ENCODE results near the gene TCF4.

Gene TCF4

DNA sequence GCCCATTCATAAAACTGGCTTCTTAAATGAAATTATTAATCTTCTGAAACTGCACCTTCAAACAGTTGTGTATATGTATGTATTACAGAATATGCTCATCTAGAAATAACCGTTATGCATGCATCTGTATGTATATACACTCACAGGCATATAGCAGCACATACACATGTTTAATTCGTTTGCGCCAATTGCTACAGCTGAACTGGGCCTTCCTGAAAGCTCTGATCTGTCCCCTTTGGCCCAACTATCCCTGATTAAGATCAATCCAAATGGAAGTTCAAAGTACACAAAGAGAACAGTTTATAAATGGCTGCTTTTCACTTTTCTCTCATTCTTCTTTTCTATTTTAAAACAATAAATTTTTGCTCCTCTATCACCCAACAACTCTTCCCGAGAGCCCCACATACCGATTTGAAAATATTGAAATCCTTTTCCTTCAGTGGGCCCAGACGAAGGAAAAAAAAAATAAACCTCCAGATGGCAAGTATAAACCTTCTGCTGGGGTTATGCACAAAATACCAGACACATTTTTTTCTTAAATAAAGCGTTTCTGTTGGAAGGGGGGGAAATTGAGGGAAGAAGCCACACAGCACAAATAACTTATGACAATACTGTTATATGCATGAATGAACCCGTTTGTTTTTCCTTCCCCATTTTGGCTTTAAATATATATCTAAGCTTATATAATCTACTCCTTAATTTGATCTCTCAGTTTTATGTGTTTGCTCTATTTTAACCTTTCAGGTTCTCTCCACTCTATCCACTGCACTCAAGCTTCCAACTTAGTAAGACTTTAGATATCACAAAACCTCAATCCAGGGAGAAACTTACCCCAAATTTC, 267.3 kb downstream of the TCF4 start:
- Histone ChIP-seq H3K27me3 (ENCODE audit: control insufficient read depth, low read length) (no peaks in the 10 kb centered on the region), H3K9me2 (replicated peaks; ENCODE audit: control insufficient read depth, low read length) (no peaks in the 10 kb centered on the region), H3K9me3 (ENCODE audit: control insufficient read depth, insufficient read depth, low read length) (no peaks in the 10 kb centered on the region), H3K79me2 (ENCODE audit: control insufficient read depth, low read length) (peaks cover 99% of the 10 kb centered on the region), H3K4me2 (ENCODE audit: low read length) (peak overlapping the region; percentile 71), H4K20me1 (ENCODE audit: control insufficient read depth, insufficient read depth, low read depth, low read length) (peaks cover 21% of the 10 kb centered on the region), H3K4me1 (ENCODE audit: control insufficient read depth, low read length) (peaks cover 83% of the 10 kb centered on the region), H3F3A (ENCODE audit: control insufficient read depth, insufficient read depth) (peaks cover 30% of the 10 kb centered on the region), H3K4me3 (ENCODE audit: low read length) (peak overlapping the region; percentile 89), H3K27ac (ENCODE audit: low read depth, low read length) (peak overlapping the region; percentile 79), H3K36me3 (ENCODE audit: control insufficient read depth, low read length) (peaks cover 18% of the 10 kb centered on the region)
- no peak for TF ChIP-seq EZH2phosphoT487 (IDR thresholded peaks at IDR 0.05; ENCODE audit: borderline replicate concordance, low read length)
- TF ChIP-seq, protein P1, sequence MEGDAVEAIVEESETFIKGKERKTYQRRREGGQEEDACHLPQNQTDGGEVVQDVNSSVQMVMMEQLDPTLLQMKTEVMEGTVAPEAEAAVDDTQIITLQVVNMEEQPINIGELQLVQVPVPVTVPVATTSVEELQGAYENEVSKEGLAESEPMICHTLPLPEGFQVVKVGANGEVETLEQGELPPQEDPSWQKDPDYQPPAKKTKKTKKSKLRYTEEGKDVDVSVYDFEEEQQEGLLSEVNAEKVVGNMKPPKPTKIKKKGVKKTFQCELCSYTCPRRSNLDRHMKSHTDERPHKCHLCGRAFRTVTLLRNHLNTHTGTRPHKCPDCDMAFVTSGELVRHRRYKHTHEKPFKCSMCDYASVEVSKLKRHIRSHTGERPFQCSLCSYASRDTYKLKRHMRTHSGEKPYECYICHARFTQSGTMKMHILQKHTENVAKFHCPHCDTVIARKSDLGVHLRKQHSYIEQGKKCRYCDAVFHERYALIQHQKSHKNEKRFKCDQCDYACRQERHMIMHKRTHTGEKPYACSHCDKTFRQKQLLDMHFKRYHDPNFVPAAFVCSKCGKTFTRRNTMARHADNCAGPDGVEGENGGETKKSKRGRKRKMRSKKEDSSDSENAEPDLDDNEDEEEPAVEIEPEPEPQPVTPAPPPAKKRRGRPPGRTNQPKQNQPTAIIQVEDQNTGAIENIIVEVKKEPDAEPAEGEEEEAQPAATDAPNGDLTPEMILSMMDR (IDR thresholded peaks at IDR 0.05; ENCODE audit: low read depth, low read length, poor library complexity, severe bottlenecking) = no peak

DNA sequence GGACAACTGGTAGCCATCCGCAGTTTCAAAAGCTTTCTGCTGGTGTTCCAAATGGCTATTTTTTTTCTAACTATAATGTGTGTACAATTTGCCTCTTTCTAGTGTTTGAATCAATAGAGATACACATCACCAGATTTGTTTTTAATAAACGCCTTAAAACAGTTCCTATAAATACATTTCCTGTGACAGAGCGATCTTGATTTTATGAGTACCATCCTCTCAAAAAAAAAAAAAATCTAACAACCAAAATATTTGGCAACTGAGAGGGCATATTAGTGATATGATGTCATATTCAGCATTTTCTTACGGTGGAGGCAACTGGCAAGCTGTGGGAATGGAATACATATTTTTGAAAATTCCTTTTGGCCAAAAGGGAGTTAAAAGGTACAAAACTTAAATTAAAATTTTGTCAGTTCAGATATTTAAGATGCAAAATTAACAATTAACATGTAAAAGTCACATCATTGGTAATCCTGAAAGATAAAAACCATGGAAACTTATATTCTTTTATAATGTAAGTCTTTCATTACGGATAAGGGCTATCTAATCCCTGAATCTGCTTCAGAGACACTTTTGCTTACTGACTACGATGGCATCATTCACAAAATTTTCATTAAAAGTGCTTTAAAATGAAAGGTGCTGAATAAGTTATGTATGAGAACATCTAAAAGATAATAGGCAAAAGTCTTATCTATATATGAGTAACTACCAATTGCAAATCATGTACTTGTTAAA, 268.4 kb downstream of the TCF4 start:
- Histone ChIP-seq H4K20me1 (ENCODE audit: control insufficient read depth, insufficient read depth, low read depth, low read length) (peaks cover 21% of the 10 kb centered on the region), H3K4me3 (ENCODE audit: low read length) (peak overlapping the region; percentile 89), H3K4me1 (ENCODE audit: control insufficient read depth, low read length) (peaks cover 83% of the 10 kb centered on the region), H3F3A (ENCODE audit: control insufficient read depth, insufficient read depth) (peaks cover 25% of the 10 kb centered on the region), H3K36me3 (ENCODE audit: control insufficient read depth, low read length) (peaks cover 25% of the 10 kb centered on the region), H3K9me2 (replicated peaks; ENCODE audit: control insufficient read depth, low read length) (no peaks in the 10 kb centered on the region), H3K79me2 (ENCODE audit: control insufficient read depth, low read length) (peaks cover 99% of the 10 kb centered on the region), H3K27ac (ENCODE audit: low read depth, low read length) (peak overlapping the region; percentile 79), H3K27me3 (ENCODE audit: control insufficient read depth, low read length) (no peaks in the 10 kb centered on the region), H3K4me2 (ENCODE audit: low read length) (peak overlapping the region; percentile 71), H3K9me3 (ENCODE audit: control insufficient read depth, insufficient read depth, low read length) (no peaks in the 10 kb centered on the region)
- no peak for TF ChIP-seq EZH2phosphoT487 (IDR thresholded peaks at IDR 0.05; ENCODE audit: borderline replicate concordance, low read length)
- TF ChIP-seq, protein P1 (IDR thresholded peaks at IDR 0.05; ENCODE audit: low read depth, low read length, poor library complexity, severe bottlenecking) = no peak

DNA sequence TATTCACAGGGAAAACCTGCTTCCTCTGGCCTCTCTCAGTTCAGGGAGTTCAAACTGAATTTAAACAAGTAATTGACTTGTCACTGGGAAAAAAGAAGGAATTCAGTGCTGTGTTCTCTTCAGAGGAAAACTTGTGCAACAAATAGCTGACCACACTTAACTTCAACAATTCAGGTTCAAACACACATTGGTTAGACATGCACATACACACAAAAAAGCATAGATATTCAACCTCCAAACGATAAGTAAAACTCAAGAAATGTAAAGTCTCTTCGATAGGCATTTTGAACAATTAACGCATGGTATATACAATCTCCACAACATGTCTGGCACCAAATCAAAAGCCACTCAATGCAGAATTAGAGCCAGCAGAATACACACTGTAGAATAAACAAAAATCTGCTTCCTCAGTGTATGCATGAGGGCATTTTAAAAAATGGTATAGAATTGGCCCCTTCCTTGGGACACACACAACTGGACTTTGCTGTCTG, 269.0 kb downstream of the TCF4 start:
- Histone ChIP-seq H3K9me3 (ENCODE audit: control insufficient read depth, insufficient read depth, low read length) (no peaks in the 10 kb centered on the region), H3K27me3 (ENCODE audit: control insufficient read depth, low read length) (no peaks in the 10 kb centered on the region), H4K20me1 (ENCODE audit: control insufficient read depth, insufficient read depth, low read depth, low read length) (peaks cover 21% of the 10 kb centered on the region), H3K27ac (ENCODE audit: low read depth, low read length) (0 out of 2 replicates have a peak overlapping the region, but pooled peaks have one; percentile 79), H3K79me2 (ENCODE audit: control insufficient read depth, low read length) (peaks cover 99% of the 10 kb centered on the region), H3K4me2 (ENCODE audit: low read length) (peak overlapping the region; percentile 71), H3K9me2 (replicated peaks; ENCODE audit: control insufficient read depth, low read length) (no peaks in the 10 kb centered on the region), H3K4me1 (ENCODE audit: control insufficient read depth, low read length) (peaks cover 83% of the 10 kb centered on the region), H3F3A (ENCODE audit: control insufficient read depth, insufficient read depth) (peaks cover 21% of the 10 kb centered on the region), H3K4me3 (ENCODE audit: low read length) (peak overlapping the region; percentile 89), H3K36me3 (ENCODE audit: control insufficient read depth, low read length) (peaks cover 25% of the 10 kb centered on the region)
- TF ChIP-seq, protein P1 (IDR thresholded peaks at IDR 0.05; ENCODE audit: low read depth, low read length, poor library complexity, severe bottlenecking) = no peak

Data from DOHH2 (cell line).